ENCODE results near the gene XXYLT1.
"Not testable (repeated sequence)": the region's sequence is repeated elsewhere in the genome, so short reads cannot be mapped to it uniquely, and the experiment has no call there.

Gene XXYLT1

GRCh38 chr3:195057716-195058115 lies 213.2 kb downstream of the XXYLT1 start:
- no peak for DNase-seq

- no peak for DNase-seq
Observed at GRCh38 chr3:195056506-195056905, 214.5 kb downstream of the XXYLT1 start.

GRCh38 chr3:195054311-195054710 lies 216.6 kb downstream of the XXYLT1 start:
- DNase-seq = no peak

GRCh38 chr3:195052939-195053338 lies 218.0 kb downstream of the XXYLT1 start:
- no peak for DNase-seq

- DNase-seq = not testable (repeated sequence)
Observed at GRCh38 chr3:195050296-195050695, 220.7 kb downstream of the XXYLT1 start.

GRCh38 chr3:195048059-195048905 lies 222.7 kb downstream of the XXYLT1 start:
- no peak for DNase-seq

- no peak for DNase-seq
Observed at GRCh38 chr3:195047536-195047935, 223.4 kb downstream of the XXYLT1 start.

- DNase-seq = no peak
Observed at GRCh38 chr3:195046441-195046840, 224.5 kb downstream of the XXYLT1 start.

GRCh38 chr3:195045481-195046210 lies 225.3 kb downstream of the XXYLT1 start:
- no peak for DNase-seq

- no peak for DNase-seq
Observed at GRCh38 chr3:195044411-195044810, 226.5 kb downstream of the XXYLT1 start.

GRCh38 chr3:195043607-195044339 lies 227.2 kb downstream of the XXYLT1 start:
- no peak for DNase-seq

- DNase-seq = no peak
Observed at GRCh38 chr3:195042743-195043606, 228.0 kb downstream of the XXYLT1 start.

GRCh38 chr3:195041871-195042742 lies 228.9 kb downstream of the XXYLT1 start:
- DNase-seq = no peak

- no peak for DNase-seq
Observed at GRCh38 chr3:195040773-195041520, 230.0 kb downstream of the XXYLT1 start.

GRCh38 chr3:195040094-195040493 lies 230.9 kb downstream of the XXYLT1 start:
- no peak for DNase-seq

GRCh38 chr3:195039180-195039843 lies 231.6 kb downstream of the XXYLT1 start:
- DNase-seq = no peak

- no peak for DNase-seq
Observed at GRCh38 chr3:195038161-195038560, 232.8 kb downstream of the XXYLT1 start.

- not testable (repeated sequence) for DNase-seq
Observed at GRCh38 chr3:195037586-195037985, 233.4 kb downstream of the XXYLT1 start.

GRCh38 chr3:195036974-195037373 lies 234.0 kb downstream of the XXYLT1 start:
- DNase-seq = no peak

GRCh38 chr3:195036574-195036973 lies 234.4 kb downstream of the XXYLT1 start:
- DNase-seq = no peak
